Measurements from ENCODE around the gene ZNF280D.

Gene ZNF280D

DNA sequence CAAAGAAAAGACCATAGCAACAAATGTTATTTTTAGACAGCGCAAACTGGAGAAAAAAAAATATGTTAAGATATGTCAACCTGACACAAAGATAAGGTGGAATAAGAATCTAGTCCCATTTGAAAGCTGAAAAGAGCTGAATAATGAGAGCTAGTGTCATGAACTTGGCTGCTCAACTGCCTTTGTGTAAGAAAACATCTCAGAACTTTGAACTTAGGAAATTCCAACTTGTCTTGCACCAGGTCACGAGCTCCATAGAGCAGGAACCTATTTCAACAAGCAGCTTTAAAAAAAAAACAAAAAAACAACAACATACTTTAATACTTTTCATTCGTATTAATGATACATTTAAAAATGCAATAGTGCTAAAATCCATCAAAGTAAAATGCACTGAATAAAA, 79.5 kb downstream of the ZNF280D start:
- TF ChIP-seq TAF1 (IDR thresholded peaks at IDR 0.05; ENCODE audit: borderline replicate concordance, insufficient read depth, low read length), result no peak
- no peak for TF ChIP-seq SIN3A (IDR thresholded peaks at IDR 0.05; ENCODE audit: borderline replicate concordance, insufficient read depth, low read length)
- TF ChIP-seq, protein P1, sequence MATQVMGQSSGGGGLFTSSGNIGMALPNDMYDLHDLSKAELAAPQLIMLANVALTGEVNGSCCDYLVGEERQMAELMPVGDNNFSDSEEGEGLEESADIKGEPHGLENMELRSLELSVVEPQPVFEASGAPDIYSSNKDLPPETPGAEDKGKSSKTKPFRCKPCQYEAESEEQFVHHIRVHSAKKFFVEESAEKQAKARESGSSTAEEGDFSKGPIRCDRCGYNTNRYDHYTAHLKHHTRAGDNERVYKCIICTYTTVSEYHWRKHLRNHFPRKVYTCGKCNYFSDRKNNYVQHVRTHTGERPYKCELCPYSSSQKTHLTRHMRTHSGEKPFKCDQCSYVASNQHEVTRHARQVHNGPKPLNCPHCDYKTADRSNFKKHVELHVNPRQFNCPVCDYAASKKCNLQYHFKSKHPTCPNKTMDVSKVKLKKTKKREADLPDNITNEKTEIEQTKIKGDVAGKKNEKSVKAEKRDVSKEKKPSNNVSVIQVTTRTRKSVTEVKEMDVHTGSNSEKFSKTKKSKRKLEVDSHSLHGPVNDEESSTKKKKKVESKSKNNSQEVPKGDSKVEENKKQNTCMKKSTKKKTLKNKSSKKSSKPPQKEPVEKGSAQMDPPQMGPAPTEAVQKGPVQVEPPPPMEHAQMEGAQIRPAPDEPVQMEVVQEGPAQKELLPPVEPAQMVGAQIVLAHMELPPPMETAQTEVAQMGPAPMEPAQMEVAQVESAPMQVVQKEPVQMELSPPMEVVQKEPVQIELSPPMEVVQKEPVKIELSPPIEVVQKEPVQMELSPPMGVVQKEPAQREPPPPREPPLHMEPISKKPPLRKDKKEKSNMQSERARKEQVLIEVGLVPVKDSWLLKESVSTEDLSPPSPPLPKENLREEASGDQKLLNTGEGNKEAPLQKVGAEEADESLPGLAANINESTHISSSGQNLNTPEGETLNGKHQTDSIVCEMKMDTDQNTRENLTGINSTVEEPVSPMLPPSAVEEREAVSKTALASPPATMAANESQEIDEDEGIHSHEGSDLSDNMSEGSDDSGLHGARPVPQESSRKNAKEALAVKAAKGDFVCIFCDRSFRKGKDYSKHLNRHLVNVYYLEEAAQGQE (IDR thresholded peaks at IDR 0.05; ENCODE audit: insufficient read depth in 1 of 2, low read depth in 2 of 2, low read length in 2 of 2), result no peak
- no peak for TF ChIP-seq FOXP2 (optimal IDR thresholded peaks at IDR 0.05; ENCODE audit: borderline replicate concordance, extremely low read depth, extremely low read length, insufficient read depth)
- no peak for TF ChIP-seq POLR2AphosphoS5 (IDR thresholded peaks at IDR 0.05; ENCODE audit: low read depth, low read length)

DNA sequence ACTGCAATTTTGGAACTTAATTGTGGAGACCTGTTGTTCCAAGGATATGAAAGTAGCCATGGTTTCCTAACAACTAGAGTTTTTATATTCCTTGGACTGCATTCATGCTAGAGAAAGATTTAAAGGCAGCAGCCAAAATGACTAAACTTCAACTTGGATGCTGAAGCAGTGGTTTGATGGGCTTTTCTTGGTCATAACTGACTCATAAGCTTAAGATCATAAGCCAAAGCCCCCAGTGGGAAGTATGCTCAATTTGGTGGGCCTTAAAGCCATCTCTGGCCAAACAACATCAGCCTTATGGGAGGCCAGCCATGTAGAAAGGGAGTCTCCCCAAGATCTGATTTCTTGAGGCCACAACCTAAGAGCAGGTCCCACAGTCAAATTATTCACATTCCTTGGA, 80.2 kb downstream of the ZNF280D start:
- TF ChIP-seq POLR2AphosphoS5 (IDR thresholded peaks at IDR 0.05; ENCODE audit: low read depth, low read length) (no peak), FOXP2 (optimal IDR thresholded peaks at IDR 0.05; ENCODE audit: borderline replicate concordance, extremely low read depth, extremely low read length, insufficient read depth) (no peak), TAF1 (IDR thresholded peaks at IDR 0.05; ENCODE audit: borderline replicate concordance, insufficient read depth, low read length) (no peak)
- TF ChIP-seq, protein P1 (IDR thresholded peaks at IDR 0.05; ENCODE audit: insufficient read depth in 1 of 2, low read depth in 2 of 2, low read length in 2 of 2), result no peak

DNA sequence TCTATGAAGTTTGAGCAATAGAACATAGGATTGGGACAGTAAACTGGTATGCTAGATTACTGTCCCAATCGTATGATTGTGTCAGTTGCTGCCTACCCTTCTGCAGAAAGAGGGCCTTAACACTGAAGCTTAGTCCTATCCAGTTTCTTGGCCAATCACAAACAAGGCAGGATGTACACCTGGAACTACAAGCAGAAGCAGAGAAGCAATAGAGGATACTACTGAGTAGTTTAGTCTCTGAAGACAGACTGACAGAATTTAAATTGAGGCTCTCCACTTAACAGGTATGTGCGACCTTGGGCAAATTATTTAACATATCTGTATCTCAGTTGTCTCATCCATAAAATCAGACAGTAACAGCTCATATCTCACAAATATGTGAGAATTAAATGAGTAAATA, 85.0 kb downstream of the ZNF280D start:
- TF ChIP-seq FOXP2 (optimal IDR thresholded peaks at IDR 0.05; ENCODE audit: borderline replicate concordance, extremely low read depth, extremely low read length, insufficient read depth), result no peak
- TF ChIP-seq POLR2AphosphoS5 (IDR thresholded peaks at IDR 0.05; ENCODE audit: low read depth, low read length), result no peak
- TF ChIP-seq, protein P1 (IDR thresholded peaks at IDR 0.05; ENCODE audit: insufficient read depth in 1 of 2, low read depth in 2 of 2, low read length in 2 of 2), result no peak
- TF ChIP-seq TAF1 (IDR thresholded peaks at IDR 0.05; ENCODE audit: borderline replicate concordance, insufficient read depth, low read length), result no peak
- no peak for TF ChIP-seq SIN3A (IDR thresholded peaks at IDR 0.05; ENCODE audit: borderline replicate concordance, insufficient read depth, low read length)

DNA sequence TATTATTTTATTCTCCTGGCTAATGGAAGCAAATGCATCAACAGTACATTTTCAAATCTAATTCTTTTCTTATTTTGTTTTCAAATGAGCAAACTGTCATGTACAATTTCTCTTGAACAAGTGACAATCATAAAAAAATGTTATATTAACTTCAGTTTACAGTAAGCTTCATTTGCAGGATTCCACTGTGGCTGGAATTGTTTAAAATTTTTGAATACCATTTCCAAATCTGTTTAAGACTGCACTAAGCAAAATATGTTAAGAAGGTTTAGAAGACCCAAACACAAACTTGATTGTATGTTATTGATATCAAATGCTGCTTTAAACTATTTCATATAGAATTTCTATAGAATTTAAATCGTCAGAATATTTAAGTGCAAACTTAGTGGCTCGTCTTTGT, 92.8 kb downstream of the ZNF280D start:
- TF ChIP-seq TAF1 (IDR thresholded peaks at IDR 0.05; ENCODE audit: borderline replicate concordance, insufficient read depth, low read length) (no peak), FOXP2 (optimal IDR thresholded peaks at IDR 0.05; ENCODE audit: borderline replicate concordance, extremely low read depth, extremely low read length, insufficient read depth) (no peak), POLR2AphosphoS5 (IDR thresholded peaks at IDR 0.05; ENCODE audit: low read depth, low read length) (no peak), SIN3A (IDR thresholded peaks at IDR 0.05; ENCODE audit: borderline replicate concordance, insufficient read depth, low read length) (no peak)
- TF ChIP-seq, protein P1 (IDR thresholded peaks at IDR 0.05; ENCODE audit: insufficient read depth in 1 of 2, low read depth in 2 of 2, low read length in 2 of 2), result no peak

DNA sequence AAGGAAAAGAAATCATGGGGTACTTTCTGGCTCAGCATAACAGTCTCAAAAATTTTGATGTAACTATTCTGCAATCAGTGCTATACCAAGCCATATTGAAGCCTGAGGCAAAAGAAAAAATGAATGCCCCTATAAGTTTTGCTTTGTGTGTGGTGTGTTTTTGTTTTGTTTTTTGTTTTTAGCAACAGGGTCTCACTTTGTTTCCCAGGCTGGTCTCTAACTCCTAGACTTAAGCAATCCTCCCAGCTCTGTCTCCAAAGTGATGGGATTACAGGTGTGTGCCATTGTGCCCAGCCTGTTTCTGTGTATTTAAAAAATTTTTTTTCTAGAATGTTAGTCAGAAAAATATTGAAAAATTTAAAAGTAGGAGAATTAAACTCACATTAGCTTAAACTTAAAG, 93.2 kb downstream of the ZNF280D start:
- no peak for TF ChIP-seq POLR2AphosphoS5 (IDR thresholded peaks at IDR 0.05; ENCODE audit: low read depth, low read length)
- TF ChIP-seq SIN3A (IDR thresholded peaks at IDR 0.05; ENCODE audit: borderline replicate concordance, insufficient read depth, low read length), result no peak
- TF ChIP-seq FOXP2 (optimal IDR thresholded peaks at IDR 0.05; ENCODE audit: borderline replicate concordance, extremely low read depth, extremely low read length, insufficient read depth), result no peak
- TF ChIP-seq, protein P1 (IDR thresholded peaks at IDR 0.05; ENCODE audit: insufficient read depth in 1 of 2, low read depth in 2 of 2, low read length in 2 of 2), result no peak
- no peak for TF ChIP-seq TAF1 (IDR thresholded peaks at IDR 0.05; ENCODE audit: borderline replicate concordance, insufficient read depth, low read length)
